HG02970 (cell line): ENCODE data around the gene NUCKS1.
"Not testable (repeated sequence)": the region's sequence is repeated elsewhere in the genome, so short reads cannot be mapped to it uniquely, and the experiment has no call there.

Experiments
- ATAC-seq: cut with Tn5 transposase; IDR thresholded peaks from one replicate; pipeline ENCODE4 v1.9.1; 2021; ENCODE audit warnings: mild to moderate bottlenecking, moderate library complexity, moderate number of reproducible peaks; ENCODE audit not compliant: unreplicated experiment, low FRiP score

NUCKS1 gene

GRCh38 chr1:205735218-205735617 lies 14.8 kb downstream of the NUCKS1 start:
- ATAC-seq: no peak

- ATAC-seq: no peak
These were observed 16.4 kb downstream of the NUCKS1 start for GRCh38 chr1:205733438-205734175.

DNA sequence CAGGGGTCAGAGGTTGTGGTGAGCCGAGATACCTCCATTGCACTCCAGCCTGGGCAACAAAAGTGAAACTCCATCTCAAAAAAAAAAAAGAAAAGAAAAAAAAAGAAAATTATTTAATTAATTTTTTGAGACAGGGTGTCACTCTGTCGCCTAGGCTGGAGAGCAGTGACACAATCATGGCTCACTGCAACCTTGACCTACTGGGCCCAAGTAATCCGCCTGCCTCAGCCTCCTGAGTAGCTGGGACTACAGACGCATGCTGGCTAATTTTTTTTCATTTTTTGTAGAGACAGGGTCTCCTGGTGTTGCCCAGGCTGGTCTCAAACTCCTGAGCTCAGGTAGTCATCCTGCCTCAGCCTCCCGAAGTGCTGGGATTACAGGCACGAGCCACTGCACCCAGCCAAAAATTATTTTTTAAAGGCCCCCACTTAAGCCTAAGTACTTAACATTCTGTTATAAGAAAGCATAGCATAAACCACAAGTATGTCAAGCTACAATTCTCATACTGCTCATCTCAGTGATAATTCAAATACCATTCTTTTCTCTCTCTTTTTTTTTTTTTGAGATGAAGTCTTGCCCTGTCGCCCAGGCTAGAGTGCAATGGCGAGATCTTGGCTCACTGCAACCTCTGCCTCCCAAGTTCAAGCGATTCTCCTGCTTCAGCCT lies 19.9 kb downstream of the NUCKS1 start:
- no peak for ATAC-seq

DNA sequence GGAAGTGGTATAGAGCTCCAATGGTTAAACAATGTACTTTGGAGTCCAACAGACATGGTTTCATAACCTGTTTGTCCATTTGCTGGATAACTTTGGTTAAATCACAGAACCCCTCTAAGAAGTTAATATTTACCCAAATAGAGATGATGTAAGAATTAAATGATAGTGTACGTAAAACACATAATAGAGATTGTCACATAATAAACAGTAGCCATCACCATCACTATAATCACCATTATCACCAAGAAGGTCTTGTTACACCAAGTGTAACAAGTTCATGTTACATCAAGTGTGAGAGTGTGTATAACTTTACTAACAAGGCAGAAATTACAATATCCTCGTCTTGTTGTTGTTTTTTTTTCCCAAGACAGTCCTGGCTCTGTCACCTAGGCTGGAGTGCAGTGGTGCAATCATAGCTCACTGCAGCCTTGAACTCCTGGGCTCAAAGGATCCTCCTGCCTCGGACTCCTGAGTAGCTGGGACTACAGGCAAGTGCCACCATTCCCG lies 23.3 kb downstream of the NUCKS1 start:
- no peak for ATAC-seq

GRCh38 chr1:205725514-205725913 lies 24.5 kb downstream of the NUCKS1 start:
- no peak for ATAC-seq

- ATAC-seq: not testable (repeated sequence)
These were observed 29.2 kb downstream of the NUCKS1 start for GRCh38 chr1:205720740-205721139.

DNA sequence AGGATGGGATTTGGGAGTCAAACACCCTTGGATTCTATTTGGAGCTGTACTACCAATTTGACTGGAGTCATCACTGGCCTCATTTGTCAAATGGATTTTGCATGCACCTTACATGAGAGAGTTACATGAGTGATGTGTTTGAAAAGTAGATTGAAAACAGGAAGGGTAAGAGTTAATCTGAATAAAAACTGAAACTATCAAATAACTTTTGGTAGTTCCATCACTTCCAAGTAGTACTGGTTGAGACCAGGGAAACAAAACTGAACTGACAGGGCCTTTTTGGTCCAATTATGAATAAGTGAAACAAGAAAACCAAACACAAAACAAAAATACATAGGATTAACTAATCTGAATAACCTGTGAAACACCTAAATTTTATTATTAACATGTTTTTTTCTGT lies 30.2 kb downstream of the NUCKS1 start:
- no peak for ATAC-seq

DNA sequence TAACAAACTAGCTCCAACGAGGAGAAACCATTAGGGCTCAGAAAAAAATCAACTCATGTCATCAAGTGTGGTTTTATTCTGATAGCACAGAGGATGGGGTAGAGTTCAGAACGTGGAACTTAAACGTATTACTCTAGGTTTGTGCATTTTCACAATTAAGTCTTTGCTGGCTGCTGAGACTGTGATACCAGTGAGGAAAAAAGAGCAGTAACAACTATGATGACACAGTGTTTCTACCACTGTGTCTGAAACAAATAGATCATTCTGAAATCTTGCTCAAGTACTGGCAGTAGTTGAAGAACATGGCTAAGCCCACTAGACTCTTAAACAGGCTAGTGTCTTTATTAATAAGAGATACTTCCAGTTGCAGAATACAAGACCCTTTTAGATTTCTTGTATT lies 31.0 kb downstream of the NUCKS1 start:
- no peak for ATAC-seq

DNA sequence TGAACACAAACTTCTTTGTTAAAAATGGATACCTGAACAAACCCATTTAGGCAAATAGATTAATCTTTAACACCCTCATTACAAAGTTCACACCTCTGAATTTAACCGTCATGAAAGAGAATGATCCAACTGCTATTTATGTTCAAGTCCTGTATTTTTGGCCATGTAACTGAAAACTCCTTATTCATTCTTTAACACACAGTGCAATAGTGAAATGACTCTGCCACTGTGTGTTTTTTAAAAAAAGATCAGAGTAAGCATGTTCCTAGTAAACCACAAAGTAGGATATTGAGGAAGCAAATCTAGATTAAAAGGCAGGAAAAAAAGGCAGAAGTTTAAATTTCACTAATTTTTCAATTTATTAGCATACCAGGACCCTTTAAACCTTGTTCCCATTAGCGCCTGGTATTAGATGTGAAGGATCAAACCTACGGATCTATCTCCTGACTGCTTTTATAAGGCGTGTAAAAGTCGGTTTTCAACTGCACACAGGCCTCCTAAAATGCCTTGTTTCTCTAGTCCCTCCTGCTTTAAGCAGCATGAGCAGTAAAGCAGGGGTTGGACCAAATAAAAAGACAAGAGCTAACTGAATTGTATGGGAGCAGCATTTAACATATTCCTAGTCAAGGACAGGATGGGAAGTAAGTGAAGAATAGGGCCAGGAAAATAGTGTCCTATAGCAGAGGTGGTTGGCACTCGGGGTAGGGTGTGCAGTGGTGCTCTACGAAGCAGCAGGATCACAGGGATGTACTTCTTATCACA lies 33.4 kb downstream of the NUCKS1 start:
- ATAC-seq: no peak

GRCh38 chr1:205715628-205716027 lies 34.4 kb downstream of the NUCKS1 start:
- no peak for ATAC-seq

- no peak for ATAC-seq
These were observed 35.1 kb downstream of the NUCKS1 start for GRCh38 chr1:205714906-205715246.

DNA sequence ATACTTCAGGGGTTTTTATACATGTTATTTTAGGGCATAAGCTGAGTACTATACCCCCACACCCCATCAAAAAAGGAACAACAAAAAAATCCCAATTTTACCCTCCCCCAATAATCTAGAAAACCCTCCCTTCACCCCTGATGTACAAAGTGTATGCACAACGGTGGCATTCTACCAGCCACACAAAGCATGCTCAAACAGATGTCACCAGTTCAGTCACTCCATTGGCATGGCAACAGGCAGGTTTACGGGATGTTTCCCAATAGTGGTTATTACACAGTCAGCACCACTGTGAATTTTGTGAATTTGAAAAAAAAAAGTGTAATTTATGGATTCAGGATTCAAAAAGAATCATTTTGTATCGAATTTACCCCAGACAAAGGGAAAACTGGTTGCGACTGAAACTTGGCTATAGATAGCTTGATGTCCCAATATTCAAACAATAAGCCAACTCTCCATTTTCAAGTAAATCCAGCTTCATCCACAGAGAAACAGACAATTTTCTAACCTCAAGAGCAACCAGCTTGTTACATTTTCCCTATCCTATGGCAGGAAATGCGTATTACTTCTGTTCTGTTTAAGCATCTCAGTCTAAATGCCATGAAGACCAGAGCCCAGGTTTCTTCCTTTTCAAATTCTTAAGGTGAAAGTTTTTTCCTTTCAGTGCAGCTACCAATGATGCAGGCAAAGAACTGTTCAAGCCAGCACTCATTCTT lies 35.6 kb downstream of the NUCKS1 start:
- ATAC-seq: no peak

- ATAC-seq: no peak
These were observed 38.6 kb downstream of the NUCKS1 start for GRCh38 chr1:205711105-205712048.

GRCh38 chr1:205710201-205711062 lies 39.5 kb downstream of the NUCKS1 start:
- no peak for ATAC-seq

DNA sequence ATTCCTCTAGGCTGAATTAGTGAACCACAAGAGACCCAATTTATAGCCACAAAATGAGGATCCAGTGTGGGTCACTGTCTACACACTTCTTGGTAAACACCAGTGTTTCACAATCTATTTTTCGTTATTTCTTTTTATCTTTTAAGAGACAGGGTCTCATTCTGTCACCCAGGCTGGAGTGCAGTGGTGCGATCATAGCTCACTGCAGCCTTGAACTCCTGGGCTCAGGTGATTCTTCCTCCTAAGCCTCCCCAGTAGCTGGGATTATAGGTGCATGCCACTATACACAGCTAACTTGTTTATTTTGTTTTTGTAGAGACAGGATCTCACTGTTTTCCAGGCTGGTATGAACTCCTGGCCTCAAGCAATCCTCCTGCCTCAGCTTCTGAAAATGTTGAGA lies 40.3 kb downstream of the NUCKS1 start:
- ATAC-seq: no peak

GRCh38 chr1:205709059-205709398 lies 41.0 kb downstream of the NUCKS1 start:
- no peak for ATAC-seq

GRCh38 chr1:205706601-205707502 lies 43.1 kb downstream of the NUCKS1 start:
- no peak for ATAC-seq

- ATAC-seq: no peak
These were observed 45.1 kb downstream of the NUCKS1 start for GRCh38 chr1:205704903-205705302.
